GM21528 (cell line): ENCODE data around the gene BIRC7.

Experiments used
- ATAC-seq: cut with Tn5 transposase; IDR thresholded peaks from one replicate; pipeline ENCODE4 v1.9.1; 2021; ENCODE audit warnings: mild to moderate bottlenecking, moderate library complexity; ENCODE audit not compliant: unreplicated experiment, low FRiP score

BIRC7 gene

DNA sequence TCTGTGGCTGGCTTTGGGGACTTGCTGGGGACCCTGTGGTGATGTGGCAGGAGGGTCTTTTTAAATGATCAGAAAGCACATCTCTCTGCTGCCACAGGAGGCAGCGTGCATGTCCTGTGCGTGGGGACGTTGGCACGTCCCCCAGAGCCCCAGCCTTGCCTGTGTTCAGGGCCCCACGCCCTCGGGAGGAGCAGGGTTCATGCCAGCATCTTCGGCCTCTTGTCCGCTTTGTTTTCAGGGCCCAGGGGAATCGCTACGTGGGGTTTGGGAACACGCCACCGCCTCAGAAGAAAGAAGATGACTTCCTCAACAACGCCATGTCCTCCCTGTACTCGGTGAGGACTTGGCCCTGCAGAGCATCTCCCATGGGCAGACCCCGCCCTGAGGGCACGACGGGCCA is 43.0 kb downstream of the BIRC7 start:
- no peak for ATAC-seq

DNA sequence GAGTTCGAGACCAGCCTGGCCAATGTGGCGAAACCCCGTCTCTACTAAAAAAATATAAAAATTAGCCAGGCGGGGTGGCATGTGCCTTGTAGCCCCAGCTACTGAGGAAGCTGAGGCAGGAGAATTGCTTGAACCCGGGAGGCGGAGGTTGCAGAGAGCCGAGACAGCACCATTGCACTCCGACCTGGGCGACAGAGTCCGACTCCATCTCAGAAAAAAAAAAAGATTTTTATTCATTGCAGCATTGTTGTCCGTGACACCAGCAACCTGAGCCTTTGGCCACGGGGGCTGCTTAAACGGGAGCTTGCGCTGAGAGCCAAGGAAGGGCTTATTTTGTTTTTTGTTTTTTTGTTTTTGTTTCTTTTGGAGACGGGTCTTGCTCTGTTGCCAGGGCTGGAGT is 44.2 kb downstream of the BIRC7 start:
- ATAC-seq: no peak

DNA sequence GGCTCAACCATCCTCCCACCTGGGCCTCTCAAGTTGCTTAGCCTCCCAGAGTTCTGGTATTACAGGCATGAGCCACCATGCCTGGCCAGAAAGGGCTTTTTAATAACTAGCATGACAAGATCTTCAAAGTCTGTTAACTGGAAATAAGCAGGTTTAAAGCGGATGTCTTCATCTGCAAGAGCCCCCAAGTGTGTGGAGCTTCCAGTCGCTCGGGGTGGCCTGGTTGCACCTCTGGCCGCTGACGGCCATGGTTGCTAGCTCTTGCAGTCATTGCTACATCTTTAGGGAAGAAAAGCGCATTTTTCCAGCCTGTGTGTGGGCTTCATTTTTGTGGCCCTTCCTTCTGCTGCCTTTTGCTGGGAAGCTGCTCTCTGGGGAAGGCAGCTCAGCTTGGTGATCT is 44.7 kb downstream of the BIRC7 start:
- ATAC-seq: no peak

DNA sequence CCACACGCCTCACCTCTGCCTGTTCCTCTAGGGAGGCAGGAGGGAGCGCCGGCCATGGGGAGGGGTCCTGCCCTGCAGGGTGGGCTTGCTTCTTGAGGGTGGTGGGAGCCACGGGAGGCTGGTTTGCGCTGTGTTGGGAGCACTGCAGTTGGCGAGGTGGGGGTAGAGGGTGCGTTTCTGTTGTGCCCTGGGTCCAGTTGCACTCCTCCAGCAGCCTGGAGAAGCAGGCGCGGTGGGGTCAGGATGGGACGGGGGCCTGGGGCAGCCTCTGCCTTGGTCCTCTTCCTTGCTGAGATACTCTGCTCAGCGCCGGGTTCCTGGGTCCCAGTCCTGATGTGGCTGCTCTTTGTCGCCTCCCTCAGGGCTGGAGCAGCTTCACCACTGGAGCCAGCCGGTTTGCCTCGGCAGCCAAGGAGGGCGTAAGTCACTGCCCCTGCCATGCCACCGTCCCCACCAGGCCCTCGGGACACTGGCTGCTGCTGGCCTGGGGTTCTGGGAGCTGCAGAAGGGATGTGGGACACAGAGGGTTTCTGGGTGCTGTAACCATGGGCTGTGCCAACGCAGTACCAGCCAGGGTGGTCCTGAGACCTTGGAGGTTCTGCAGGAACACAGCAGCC is 45.3 kb downstream of the BIRC7 start:
- no peak for ATAC-seq

DNA sequence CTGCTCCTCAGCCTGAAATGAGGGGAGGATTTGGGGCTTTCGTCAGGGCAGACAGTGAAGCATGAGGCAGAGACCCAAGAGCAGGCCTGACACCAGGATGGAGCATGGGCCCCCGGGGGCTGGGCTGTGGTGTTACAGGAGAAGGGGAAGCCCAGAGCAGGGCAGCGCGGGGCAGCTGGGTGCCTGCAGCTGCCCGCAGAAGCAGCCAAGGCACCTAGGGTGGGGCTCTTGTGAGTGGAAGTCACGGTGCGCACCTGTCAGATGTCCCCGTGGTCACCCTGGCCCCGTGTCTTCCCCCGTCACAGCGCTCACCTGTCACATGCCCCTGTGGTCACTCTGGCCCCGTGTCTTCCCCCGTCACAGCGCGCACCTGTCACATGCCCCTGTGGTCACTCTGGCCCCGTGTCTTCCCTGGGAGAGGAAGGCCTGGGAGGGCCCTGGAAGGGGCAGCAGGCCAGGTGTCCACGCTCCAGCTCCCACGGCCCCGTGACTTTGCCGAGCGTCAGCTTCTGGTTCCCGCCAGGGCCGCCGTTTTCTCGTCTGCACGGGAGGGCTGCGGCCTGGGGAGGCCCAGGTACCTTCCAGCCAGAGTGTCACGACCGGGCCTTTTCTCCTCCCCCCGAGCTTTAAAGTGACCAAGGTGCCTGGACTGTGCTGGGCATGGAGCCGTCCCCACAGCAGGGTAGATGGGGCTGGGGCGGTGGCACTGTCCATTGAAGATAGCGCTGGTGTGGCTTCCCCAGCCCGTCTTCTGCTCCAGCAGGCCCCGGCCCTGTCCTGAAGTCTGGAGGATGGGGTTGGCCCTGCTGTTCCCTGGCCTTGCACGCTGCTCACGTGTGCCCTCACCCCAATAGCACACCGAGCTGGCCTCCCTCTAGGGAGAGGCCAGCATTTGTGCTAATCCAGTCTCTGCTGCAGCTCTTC is 46.3 kb downstream of the BIRC7 start:
- ATAC-seq: no peak

DNA sequence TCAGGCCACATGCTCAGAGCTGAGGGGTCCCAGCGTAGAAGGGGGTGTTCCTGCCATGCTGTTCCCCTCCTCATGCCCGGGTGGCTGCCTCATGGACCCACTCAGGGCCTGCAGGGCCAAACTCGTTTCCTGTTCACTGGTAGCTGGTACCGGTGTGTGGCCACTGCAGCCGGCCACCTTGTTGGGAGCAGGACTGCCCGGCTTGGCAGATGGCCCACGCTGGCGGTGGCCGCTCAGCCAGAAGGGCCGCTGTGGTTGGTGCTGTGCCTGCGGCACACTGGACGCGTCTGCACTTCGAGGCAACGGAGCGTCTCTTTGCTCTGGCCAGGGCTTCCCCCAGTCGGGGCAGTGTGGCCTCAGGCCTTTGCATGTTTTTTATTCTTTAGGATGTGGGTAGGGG is 47.2 kb downstream of the BIRC7 start:
- ATAC-seq: no peak

DNA sequence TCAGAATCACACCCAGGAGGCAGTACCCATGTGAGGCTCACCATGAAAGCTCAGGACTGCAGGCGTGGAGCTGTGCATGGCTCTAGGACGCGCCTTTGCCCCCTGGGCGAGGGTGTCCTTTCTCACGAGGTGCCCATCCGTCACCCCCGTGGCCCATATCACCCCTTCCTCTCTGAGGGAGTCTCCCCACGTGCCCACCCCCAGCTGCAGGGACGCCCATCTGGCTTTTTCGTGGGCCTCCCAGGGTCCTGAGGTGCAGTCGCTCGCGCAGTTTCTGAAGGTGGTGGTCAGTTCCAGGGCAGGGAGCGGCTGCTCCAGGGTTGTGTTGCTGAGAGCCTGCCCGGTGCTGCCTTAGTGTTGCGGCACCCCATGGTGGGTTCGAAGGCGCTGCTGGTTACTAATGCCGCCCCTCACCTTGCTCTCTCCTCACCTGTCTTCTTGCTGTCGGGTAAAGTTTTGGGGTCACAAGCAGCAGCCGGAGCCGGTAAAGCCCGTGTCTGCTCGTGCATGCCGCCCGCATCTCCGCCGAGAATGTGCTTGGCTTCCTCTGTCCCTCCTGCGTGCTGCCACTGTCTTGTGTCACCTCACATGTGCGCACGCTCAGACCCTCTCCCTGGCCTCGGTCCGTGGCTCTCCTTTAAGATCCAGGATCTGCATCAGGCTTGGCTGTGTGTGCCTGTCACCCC is 47.8 kb downstream of the BIRC7 start:
- no peak for ATAC-seq

DNA sequence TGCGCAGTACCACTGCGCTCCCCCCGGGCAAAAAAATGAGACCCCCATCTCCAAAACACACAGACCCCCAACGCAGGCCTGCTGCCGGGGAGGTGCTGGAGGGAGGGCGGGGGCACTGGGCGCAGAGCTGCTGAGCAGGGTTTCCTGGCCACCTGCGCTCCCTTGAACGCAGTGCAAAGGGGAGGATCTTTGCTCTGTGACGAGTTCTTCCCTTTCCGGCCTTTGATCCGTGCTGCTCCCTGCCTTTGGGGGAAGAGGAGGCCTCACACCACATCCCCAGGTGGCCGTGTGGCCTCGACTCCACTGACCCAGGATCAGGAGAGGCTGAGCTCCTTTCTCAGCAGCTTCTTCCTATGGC is 48.4 kb downstream of the BIRC7 start:
- no peak for ATAC-seq

DNA sequence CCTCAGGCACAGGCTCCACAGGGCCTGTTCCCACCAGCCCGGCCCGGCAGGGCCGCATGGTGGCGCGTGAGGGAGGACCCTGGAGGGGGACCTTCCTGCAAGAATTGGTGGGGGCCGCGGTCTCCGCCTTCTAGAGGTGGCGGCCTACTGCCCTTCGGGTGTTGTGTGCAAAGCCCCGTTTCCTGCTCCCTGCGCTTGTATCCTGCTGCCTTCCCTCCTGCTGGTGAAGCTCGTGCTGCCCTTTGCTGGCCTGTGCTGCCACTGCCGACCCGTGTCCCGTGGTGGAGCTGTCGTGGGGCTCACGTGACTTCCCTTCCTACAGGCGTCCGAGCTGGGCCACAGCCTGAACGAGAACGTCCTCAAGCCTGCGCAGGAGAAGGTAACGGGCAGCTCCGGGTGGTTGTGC is 48.8 kb downstream of the BIRC7 start:
- no peak for ATAC-seq

DNA sequence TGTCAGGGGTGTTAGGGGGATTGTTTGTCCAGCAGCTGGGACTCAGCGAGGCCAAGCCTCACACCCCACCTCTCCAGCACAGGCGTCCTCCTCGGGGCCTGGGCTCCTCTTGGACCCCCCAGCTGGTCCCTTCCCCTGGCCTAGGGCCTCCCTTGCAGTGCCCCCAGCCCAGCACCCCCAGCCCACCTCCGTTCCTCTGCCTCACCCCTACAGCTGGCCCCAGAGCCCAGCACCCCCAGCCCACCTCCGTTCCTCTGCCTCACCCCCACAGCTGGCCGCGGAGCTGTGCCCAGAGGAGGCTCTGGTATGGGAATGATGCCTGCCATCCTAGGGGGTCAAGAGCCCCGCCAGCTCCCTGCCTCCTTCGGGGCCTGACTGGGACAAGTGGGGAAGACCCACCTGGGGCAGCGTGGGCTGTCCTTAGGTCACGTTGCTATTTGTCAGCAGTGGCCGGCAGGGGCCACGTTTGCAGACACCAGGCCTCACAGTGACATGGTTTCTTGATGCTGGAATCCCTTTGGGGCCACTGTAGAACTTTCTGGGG is 49.3 kb downstream of the BIRC7 start:
- no peak for ATAC-seq

DNA sequence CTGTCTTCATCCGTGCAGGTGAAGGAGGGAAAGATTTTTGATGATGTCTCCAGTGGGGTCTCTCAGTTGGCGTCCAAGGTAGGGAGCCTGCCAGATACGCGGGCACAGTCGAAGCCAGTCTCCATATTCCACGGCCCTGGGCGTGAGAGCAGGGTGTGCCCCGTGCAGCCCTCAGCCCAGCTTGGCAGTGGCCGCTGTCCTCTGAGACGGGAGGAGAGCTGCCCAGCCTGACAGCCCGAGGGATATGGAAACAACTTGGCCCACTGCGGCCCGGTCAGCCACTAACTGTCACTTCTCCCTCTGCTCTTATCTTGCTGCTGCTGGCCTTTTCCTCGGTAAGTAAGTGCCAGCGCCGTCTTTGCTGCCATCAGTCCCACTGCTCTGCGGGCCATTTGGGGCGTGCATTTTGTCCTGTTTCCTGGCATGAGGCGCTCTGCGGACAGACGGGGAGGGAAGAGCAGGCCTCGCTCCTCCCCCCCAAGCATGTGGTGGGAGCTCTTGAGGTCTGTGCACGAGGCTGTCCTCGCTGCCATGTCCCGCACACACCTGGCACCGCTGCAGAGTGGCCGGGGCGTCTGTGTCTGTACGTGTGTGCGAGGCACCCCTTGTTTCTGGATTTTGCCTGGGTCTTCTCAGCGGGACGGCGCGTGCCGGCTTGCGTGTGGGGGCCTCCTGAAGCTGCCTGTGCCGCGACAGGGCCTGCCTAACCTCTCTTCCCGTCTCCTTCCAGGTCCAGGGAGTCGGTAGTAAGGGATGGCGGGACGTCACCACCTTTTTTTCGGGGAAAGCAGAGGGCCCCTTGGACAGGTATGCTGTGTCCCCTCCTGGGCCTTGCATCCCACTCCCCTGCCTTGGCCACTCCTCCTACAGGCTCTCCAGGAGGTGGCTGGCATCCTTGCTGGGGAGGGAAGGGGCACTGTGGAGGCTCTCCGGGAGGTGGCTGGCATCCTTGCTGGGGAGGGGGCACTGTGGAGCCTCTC is 50.2 kb downstream of the BIRC7 start:
- ATAC-seq: no peak

DNA sequence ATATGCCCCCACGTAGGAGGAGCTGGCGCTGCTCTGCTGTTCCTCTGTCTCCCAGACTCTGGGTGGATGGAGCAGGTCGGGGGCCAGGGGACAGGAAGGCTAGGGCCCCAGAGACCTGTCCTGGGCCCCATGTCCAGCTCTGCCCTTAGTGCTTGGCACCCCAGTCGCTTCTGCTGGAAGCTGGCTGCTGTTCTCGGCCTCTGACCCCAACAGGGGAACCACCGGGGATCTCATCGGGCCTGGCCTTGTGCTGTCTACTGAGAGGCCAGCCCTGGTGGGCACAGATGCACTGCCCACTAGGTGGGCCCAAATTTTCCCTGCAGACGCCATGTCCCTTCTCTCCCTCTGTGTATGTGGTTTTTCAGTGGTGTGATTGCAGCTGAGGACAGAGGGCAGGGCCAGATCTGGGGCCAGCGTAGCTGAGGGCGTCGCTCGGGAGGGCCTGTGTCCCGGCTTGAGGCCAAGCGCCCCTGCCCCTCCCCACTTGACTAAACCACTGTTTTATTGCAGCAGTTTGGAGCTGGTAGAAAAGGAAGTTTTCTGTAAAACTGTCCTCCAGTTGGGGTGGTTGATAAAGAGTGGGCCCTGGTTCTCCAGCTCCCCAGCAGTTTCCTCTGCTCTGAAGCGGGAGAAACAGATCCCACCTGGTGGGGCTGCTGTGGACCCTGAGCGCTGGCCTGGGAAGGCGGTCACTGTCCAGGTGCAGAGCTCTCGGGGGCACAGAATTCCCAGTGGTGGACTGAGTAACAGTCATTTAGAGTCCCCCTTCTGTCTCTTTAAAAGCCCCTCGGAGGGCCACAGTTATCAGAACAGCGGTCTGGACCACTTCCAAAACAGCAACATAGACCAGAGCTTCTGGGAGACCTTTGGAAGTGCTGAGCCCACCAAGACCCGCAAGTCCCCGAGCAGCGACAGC is 51.3 kb downstream of the BIRC7 start:
- no peak for ATAC-seq

DNA sequence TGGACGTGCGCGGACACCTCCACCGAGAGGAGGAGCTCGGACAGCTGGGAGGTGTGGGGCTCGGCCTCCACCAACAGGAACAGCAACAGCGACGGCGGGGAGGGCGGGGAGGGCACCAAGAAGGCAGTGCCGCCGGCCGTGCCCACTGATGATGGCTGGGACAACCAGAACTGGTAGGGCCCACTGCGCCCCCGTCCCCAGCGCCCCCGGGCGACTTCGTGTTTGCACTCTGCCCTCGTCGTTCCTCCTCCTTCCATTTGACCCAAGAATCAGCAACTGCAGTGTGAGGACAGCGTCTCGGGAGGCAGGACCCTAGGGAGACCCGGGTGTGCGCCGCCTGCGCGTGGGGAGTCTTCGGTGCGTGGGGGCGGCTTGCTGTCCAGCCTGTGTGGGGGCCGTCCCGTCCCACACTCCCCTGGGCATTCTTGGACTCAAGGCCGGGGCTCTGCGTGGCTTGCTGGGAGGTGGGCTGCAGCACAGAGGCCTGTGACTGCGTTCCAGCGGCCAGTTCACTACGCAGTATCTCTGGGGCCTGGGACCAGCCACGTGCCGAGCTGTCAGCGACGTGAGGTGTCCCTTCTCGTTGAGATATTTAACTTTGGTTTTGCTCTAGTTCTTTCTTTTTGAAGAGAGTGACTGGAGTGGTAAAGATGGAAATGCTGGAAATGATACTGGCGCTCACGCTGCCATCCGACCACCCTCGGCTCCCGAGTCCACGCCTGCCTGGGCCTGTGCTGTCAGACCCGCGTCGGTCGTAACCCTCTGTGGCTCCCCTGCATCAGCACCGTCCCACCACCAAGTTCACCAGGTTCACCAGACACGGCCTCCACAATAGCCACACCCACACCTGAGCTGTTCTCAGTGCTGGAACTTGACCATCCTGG is 52.2 kb downstream of the BIRC7 start:
- ATAC-seq: no peak

DNA sequence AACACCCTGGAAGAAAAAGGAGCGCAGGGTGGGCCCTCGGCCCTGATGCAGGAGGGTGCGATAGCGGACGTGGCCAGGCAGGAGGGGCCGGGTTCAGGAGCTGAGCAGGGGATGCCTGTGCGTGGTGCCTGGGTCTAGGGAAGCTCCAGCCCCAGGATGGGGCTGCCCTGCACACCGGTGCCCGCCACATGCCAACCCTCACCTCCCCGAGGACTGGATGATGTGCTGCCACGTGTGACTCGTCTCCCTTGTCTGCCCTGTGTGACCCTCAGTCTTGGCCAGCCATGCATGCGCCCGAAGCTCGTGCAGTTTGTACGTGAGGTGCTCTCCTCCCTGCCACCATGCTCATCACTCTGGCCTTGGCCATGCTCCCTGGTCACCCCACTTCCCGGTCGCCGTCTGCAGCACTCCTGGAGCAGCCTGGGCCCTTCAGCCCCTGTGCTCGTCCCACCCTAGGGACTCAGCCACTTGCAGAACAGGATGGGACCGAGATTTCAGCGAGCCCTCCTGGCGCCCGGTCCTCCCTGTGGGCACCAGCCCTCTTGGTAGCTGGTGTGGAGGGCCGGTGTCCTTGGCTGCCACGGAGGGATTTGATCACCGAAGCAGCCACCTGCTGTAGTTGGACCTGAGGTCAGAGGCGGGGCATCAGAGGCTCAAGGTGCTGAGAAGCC is 53.0 kb downstream of the BIRC7 start:
- no peak for ATAC-seq

DNA sequence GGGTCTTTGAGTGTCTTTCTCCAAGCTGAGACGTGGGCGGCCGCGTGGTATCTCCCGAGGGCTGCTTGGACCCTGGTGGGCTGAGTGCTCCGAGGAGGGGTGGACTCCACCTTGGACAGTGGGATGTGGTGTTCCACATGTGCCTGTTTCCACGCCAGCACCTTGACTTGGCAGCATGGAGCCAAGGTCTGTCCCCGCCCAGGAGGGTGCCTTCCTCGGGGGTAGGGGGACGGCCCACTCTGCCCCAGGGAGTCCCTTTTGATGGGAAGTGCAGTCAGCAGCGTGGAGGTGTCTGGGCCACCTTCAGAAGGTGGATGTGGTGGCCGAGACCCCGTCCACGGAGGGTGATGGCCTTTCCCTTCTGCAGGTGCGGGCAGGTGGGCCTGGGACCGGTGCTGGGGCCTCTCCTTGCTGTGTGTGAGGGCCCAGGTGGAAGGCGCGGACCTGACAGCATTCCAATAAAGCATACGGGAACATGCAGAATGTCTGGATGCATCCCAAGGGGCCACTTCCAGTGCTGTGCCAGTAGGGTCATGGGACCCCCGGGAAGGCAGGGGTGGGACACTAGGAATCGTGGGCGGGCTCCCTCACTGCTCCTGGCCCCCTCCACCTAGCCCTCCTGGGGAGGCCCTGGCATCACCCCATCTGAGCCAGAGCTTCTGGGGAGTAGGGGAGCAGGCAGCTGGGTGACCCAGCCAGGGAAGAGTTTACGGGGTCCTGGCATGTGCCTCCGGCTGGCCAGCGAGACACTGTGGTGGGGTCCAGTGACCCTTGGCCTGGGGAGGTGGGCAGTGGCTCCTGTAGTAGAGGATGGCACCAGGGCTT is 53.8 kb downstream of the BIRC7 start:
- ATAC-seq: no peak
